Karpas-422 (cell line): ENCODE data around the gene CENPP. TPM values are rescaled to one million over a fixed set of nuclear protein-coding genes. Genes with fewer than 3 reads are reported as not detected.

Experiments
- DNase-seq: peaks from one replicate; pipeline ENCODE4 v3.0.0-alpha.2; 2015
- H2AFZ ChIP-seq: fragments of 200-600 bp; sonication (generic); 2 replicates; pipeline ENCODE4 v1.6.1; 2014; ENCODE audit warnings: antibody characterized with exemption, low read length, mixed read lengths
- H3K27ac ChIP-seq: fragments of 200-600 bp; sonication (generic); 2 replicates; pipeline ENCODE4 v1.5.1; 2014; ENCODE audit warnings: mild to moderate bottlenecking, low read length, moderate library complexity
- H3K27me3 ChIP-seq: fragments of 200-600 bp; sonication (generic); 2 replicates; pipeline ENCODE4 v1.6.1; 2014; ENCODE audit warnings: low read length, mixed read lengths
- H3K36me3 ChIP-seq: fragments of 200-600 bp; sonication (generic); 2 replicates; pipeline ENCODE4 v1.6.1; 2014; ENCODE audit warnings: low read length, mixed read lengths; ENCODE audit not compliant: insufficient read depth
- H3K4me1 ChIP-seq: fragments of 200-600 bp; sonication (generic); 2 replicates; pipeline ENCODE4 v1.6.1; 2014; ENCODE audit warnings: mild to moderate bottlenecking, low read length, mixed read lengths
- H3K4me2 ChIP-seq: fragments of 200-600 bp; sonication (generic); 2 replicates; pipeline ENCODE4 v1.6.1; 2014; ENCODE audit warnings: low read length, low read depth, mild to moderate bottlenecking; ENCODE audit not compliant: poor library complexity, severe bottlenecking
- H3K4me3 ChIP-seq: fragments of 200-600 bp; sonication (generic); 2 replicates; pipeline ENCODE4 v1.5.1; 2014; ENCODE audit warnings: mild to moderate bottlenecking, antibody characterized with exemption, low read length, mixed read lengths
- H3K79me2 ChIP-seq: fragments of 200-600 bp; sonication (generic); 2 replicates; pipeline ENCODE4 v1.6.1; 2014; ENCODE audit warnings: mild to moderate bottlenecking, low read length, mixed read lengths
- H3K9ac ChIP-seq: fragments of 200-600 bp; sonication (generic); 2 replicates; pipeline ENCODE4 v1.6.0; 2014; ENCODE audit warnings: low read length
- H3K9me2 ChIP-seq: fragments of 200-600 bp; sonication (generic), shearing (Covaris generic); replicated peaks from 2 replicates; pipeline ENCODE4 v1.6.0; 2014; ENCODE audit warnings: mild to moderate bottlenecking, low read length, moderate library complexity; ENCODE audit not compliant: insufficient read depth
- H3K9me3 ChIP-seq: fragments of 300-700, 200-600 bp; sonication (generic); 2 replicates; pipeline ENCODE4 v1.6.1; 2014; ENCODE audit warnings: low read length, mixed read lengths
- H4K20me1 ChIP-seq: fragments of 200-600 bp; sonication (generic); 2 replicates; pipeline ENCODE4 v1.6.1; 2014; ENCODE audit warnings: mild to moderate bottlenecking, antibody characterized with exemption, low read length, low read depth; ENCODE audit not compliant: insufficient read depth
- total RNA-seq: library from RNA; depleted of rRNA; stranded (reverse); fragments of >200 nt; shearing (Covaris generic); gene quantifications from 2 replicates; pipeline ENCODE4 v1.2.3, GENCODE V29; 2014; ENCODE audit warnings: low replicate concordance

The CENPP gene
- total RNA-seq, 1 experiment from 2014 or later, result 12.6 TPM

GRCh38 chr9:92634712-92635605, 309.2 kb downstream of the CENPP start:
- Histone ChIP-seq H3K9me3 (no peaks in the 10 kb centered on the region), H4K20me1 (no peaks in the 10 kb centered on the region), H3K4me3 (no peak overlapping the region), H3K9ac (no peak overlapping the region), H3K4me2 (no peak overlapping the region), H3K79me2 (0 out of 2 replicates have a peak, but pooled peaks cover 4% of the 10 kb centered on the region), H3K36me3 (peaks cover 26% of the 10 kb centered on the region), H3K9me2 (no peaks in the 10 kb centered on the region), H3K27me3 (no peaks in the 10 kb centered on the region), H2AFZ (no peak overlapping the region), H3K27ac (no peak overlapping the region), H3K4me1 (no peaks in the 10 kb centered on the region)
- DNase-seq, result peak; percentile 90

GRCh38 chr9:92635760-92636159, 310.0 kb downstream of the CENPP start:
- no peak overlapping the region for H3K27ac ChIP-seq
- no peaks in the 10 kb centered on the region for H4K20me1 ChIP-seq
- H3K4me2 ChIP-seq, result no peak overlapping the region
- H3K27me3 ChIP-seq, result no peaks in the 10 kb centered on the region
- H3K4me3 ChIP-seq, result no peak overlapping the region
- H3K9ac ChIP-seq, result no peak overlapping the region
- H3K9me2 ChIP-seq, result no peaks in the 10 kb centered on the region
- H3K9me3 ChIP-seq, result no peaks in the 10 kb centered on the region
- H3K4me1 ChIP-seq, result no peaks in the 10 kb centered on the region
- no peaks in the 10 kb centered on the region for H3K79me2 ChIP-seq
- no peak overlapping the region for H2AFZ ChIP-seq
- peaks cover 26% of the 10 kb centered on the region for H3K36me3 ChIP-seq
- no peak for DNase-seq

- H2AFZ ChIP-seq, result no peak overlapping the region
- no peaks in the 10 kb centered on the region for H3K27me3 ChIP-seq
- H3K9ac ChIP-seq, result no peak overlapping the region
- H4K20me1 ChIP-seq, result no peaks in the 10 kb centered on the region
- DNase-seq, result no peak
- no peaks in the 10 kb centered on the region for H3K4me1 ChIP-seq
- no peak overlapping the region for H3K27ac ChIP-seq
- H3K79me2 ChIP-seq, result no peaks in the 10 kb centered on the region
- H3K4me3 ChIP-seq, result no peak overlapping the region
- H3K9me3 ChIP-seq, result no peaks in the 10 kb centered on the region
- H3K4me2 ChIP-seq, result no peak overlapping the region
- H3K36me3 ChIP-seq, result peaks cover 27% of the 10 kb centered on the region
- no peaks in the 10 kb centered on the region for H3K9me2 ChIP-seq
These were observed 310.9 kb downstream of the CENPP start for GRCh38 chr9:92636627-92637026.

GRCh38 chr9:92637326-92637725, 311.6 kb downstream of the CENPP start:
- Histone ChIP-seq H3K9ac (no peak overlapping the region), H3K9me2 (no peaks in the 10 kb centered on the region), H3K36me3 (peaks cover 20% of the 10 kb centered on the region), H3K27me3 (no peaks in the 10 kb centered on the region), H3K79me2 (no peaks in the 10 kb centered on the region), H3K9me3 (no peaks in the 10 kb centered on the region), H4K20me1 (no peaks in the 10 kb centered on the region), H3K27ac (no peak overlapping the region), H2AFZ (no peak overlapping the region), H3K4me3 (no peak overlapping the region), H3K4me2 (no peak overlapping the region), H3K4me1 (no peaks in the 10 kb centered on the region)
- DNase-seq, result no peak

- H3K4me3 ChIP-seq, result no peak overlapping the region
- H3K79me2 ChIP-seq, result no peaks in the 10 kb centered on the region
- no peak for DNase-seq
- H3K9ac ChIP-seq, result no peak overlapping the region
- H3K4me1 ChIP-seq, result no peaks in the 10 kb centered on the region
- no peak overlapping the region for H2AFZ ChIP-seq
- no peaks in the 10 kb centered on the region for H3K9me3 ChIP-seq
- H3K27me3 ChIP-seq, result no peaks in the 10 kb centered on the region
- no peak overlapping the region for H3K4me2 ChIP-seq
- no peak overlapping the region for H3K27ac ChIP-seq
- peaks cover 21% of the 10 kb centered on the region for H3K36me3 ChIP-seq
- H3K9me2 ChIP-seq, result no peaks in the 10 kb centered on the region
- H4K20me1 ChIP-seq, result no peaks in the 10 kb centered on the region
These were observed 312.3 kb downstream of the CENPP start for GRCh38 chr9:92637886-92638620.

GRCh38 chr9:92638621-92639101, 312.9 kb downstream of the CENPP start:
- H3K27ac ChIP-seq, result no peak overlapping the region
- no peaks in the 10 kb centered on the region for H4K20me1 ChIP-seq
- H3K4me2 ChIP-seq, result no peak overlapping the region
- H3K4me1 ChIP-seq, result no peaks in the 10 kb centered on the region
- H3K9me2 ChIP-seq, result no peaks in the 10 kb centered on the region
- no peak overlapping the region for H3K4me3 ChIP-seq
- H2AFZ ChIP-seq, result no peak overlapping the region
- peaks cover 2% of the 10 kb centered on the region; the same call in 1 of the 2 replicates for H3K79me2 ChIP-seq
- no peaks in the 10 kb centered on the region for H3K9me3 ChIP-seq
- no peak overlapping the region for H3K9ac ChIP-seq
- no peak for DNase-seq
- H3K27me3 ChIP-seq, result no peaks in the 10 kb centered on the region
- peaks cover 22% of the 10 kb centered on the region for H3K36me3 ChIP-seq

GRCh38 chr9:92639124-92639523, 313.4 kb downstream of the CENPP start:
- H3K9me3 ChIP-seq, result no peaks in the 10 kb centered on the region
- no peak overlapping the region for H3K4me3 ChIP-seq
- no peaks in the 10 kb centered on the region for H3K4me1 ChIP-seq
- H3K27me3 ChIP-seq, result no peaks in the 10 kb centered on the region
- no peak overlapping the region for H2AFZ ChIP-seq
- H3K4me2 ChIP-seq, result no peak overlapping the region
- no peaks in the 10 kb centered on the region for H4K20me1 ChIP-seq
- peaks cover 5% of the 10 kb centered on the region; the same call in 1 of the 2 replicates for H3K79me2 ChIP-seq
- no peak for DNase-seq
- peaks cover 22% of the 10 kb centered on the region; the same call in 1 of the 2 replicates for H3K36me3 ChIP-seq
- H3K9ac ChIP-seq, result no peak overlapping the region
- no peaks in the 10 kb centered on the region for H3K9me2 ChIP-seq
- no peak overlapping the region for H3K27ac ChIP-seq

GRCh38 chr9:92639791-92640271, 314.1 kb downstream of the CENPP start:
- H3K9me3 ChIP-seq, result no peaks in the 10 kb centered on the region
- H4K20me1 ChIP-seq, result no peaks in the 10 kb centered on the region
- no peak overlapping the region for H3K27ac ChIP-seq
- DNase-seq, result no peak
- no peaks in the 10 kb centered on the region for H3K9me2 ChIP-seq
- H3K36me3 ChIP-seq, result peaks cover 22% of the 10 kb centered on the region; the same call in 1 of the 2 replicates
- H3K79me2 ChIP-seq, result peaks cover 5% of the 10 kb centered on the region; the same call in 1 of the 2 replicates
- no peak overlapping the region for H2AFZ ChIP-seq
- H3K4me1 ChIP-seq, result no peaks in the 10 kb centered on the region
- no peaks in the 10 kb centered on the region for H3K27me3 ChIP-seq
- no peak overlapping the region for H3K4me2 ChIP-seq
- H3K4me3 ChIP-seq, result no peak overlapping the region
- no peak overlapping the region for H3K9ac ChIP-seq
